HG03571 (cell line): Measurements from ENCODE around the gene FCGBP.

ENCODE experiments used
- ATAC-seq: cut with Tn5 transposase; IDR thresholded peaks from one replicate; pipeline ENCODE4 v1.9.1; 2021; ENCODE audit not compliant: unreplicated experiment

The FCGBP gene

GRCh38 chr19:39949026-39949747 is 14.8 kb upstream of the FCGBP start:
- ATAC-seq, result no peak

DNA sequence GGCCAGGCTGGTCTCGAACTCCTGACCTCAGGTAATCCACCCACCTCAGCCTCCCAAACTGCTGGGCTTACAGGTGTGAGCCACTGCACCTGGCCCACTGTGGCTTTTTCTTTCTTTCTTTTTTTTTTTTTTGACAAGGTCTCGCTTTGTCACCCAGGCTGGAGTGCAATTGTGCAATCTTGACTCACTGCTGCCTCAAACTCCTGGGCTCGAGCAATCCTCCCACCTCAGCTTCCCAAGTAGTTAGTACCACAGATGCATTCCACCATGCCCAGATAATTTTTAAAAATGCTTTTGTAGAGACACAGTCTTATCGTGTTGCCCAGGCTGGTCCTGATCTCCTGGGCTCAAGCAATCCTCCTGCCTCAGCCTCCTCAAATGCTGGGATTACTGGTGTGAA is 12.1 kb upstream of the FCGBP start:
- ATAC-seq, result no peak

DNA sequence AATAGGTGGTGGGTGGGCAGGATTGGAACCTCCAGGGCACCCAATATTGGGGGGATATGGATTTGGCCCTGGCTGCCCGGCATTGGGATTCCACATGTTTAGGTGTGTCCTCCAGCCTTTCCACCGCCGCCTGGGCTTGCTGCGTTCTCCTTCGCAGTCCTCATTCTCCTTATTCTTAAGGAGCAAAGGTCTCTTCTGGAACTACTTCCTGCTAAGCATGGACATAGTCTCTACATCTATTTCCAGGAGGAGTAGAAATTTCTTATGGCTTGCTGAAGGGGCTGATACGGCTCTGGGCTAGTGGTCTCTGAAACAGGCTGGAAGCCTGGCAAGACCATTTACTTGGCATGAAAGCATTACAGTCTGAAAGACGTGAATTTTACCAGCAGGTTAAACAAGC is 9.2 kb upstream of the FCGBP start:
- ATAC-seq, result no peak

DNA sequence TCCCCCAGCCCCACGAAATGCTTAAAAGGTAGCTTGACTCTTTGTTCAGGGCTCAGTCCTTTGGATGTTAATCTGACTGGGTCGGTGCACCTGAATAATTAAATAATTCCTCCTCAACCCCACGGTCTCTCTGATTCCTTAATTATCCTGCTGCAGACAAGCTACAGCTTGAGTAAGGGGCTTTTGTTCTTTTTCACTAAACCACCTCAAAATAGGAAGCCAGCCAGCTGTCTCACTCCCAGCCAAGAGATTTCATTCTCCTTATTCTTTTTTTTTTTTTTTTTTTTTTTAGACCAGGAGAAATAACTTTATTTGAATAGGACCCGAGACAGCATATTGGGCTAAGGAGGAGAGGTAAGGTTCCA is 7.9 kb upstream of the FCGBP start:
- ATAC-seq, result no peak

DNA sequence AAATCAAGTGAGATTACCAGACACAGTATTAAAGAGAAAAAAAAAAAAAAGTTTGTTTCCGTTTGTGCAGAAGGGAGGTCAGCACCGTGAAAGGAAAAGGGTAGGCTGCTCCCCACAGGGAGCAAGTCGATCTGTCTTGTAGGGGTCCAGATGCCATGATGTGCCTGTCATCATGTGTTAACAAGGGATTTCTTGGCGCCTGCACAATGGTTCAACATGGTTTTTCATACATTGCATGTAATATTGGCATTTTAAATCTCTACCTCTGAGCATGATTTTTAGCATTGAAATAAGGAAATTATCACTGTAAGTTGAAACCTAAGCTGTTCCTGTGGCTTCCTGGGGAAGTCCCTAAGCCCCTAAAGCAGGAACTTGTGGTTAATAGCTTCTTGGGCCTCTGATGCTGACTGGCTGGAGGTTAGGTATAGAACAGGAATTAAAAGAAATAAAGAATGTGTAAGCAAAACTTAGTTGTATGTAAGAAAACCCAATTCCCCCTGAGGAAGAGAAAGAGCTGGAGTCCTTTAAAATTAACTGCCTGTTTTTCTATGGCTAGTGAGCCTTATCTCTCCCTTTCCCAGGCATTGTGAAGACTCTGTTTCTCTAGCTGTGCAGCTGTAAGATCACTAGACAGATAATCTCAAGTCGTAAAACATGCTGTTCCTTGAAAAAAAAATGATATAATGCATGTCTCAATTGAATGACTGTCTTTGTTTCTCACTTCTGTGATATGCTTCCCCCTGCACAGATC is 7.4 kb upstream of the FCGBP start:
- no peak for ATAC-seq

GRCh38 chr19:39941151-39941550 is 6.7 kb upstream of the FCGBP start:
- no peak for ATAC-seq

DNA sequence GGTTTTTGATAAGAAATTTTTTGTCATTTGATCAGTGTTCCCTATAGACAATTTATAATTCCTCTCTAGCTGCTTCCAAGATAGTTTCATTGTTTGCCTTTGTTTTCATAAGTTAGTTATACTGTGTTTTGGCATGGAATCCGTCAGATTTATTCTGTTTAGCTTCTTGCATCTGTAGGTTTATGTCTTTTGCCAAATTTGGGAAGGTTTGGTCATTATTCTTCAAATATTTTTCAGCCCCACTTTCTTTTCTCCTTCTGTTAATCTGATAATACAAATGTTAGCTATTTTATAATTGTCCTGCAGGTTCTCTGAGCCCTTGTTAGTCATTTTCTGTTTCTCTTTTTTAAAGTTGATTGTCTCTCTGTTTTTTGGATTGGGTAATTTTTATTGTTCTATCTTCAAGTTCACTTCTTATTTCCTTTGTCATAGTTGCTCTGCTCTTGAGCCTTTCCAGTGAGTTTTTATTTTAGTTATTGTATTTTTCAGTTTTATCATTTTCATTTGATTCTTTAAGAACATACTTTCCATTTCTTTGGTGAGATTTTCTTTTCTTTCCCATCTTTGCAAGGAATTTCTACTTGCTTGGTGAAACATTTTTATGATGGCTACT is 5.9 kb upstream of the FCGBP start:
- no peak for ATAC-seq

DNA sequence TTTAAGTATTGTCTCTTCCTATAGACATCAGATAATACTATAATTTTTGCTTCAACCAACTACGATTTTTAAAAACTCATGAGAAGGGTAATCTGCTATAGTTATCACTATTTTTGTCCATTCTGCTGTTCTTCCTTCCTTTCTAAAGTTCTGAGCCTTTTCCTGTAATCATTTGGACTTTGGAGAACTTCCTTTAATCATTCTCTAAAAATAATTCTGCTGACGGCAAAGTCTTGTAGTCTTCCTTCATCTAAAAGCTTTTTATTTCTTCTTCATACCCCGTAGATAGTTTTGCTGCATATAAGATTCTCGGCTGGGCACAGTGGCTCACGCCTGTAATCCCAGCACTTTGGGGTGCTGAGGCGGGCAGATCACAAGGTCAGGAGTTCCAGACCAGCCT is 5.1 kb upstream of the FCGBP start:
- no peak for ATAC-seq

- ATAC-seq, result no peak
Observed at GRCh38 chr19:39937787-39938186, 3.4 kb upstream of the FCGBP start.

- ATAC-seq, result no peak
Observed at GRCh38 chr19:39937094-39937720, 2.8 kb upstream of the FCGBP start.

DNA sequence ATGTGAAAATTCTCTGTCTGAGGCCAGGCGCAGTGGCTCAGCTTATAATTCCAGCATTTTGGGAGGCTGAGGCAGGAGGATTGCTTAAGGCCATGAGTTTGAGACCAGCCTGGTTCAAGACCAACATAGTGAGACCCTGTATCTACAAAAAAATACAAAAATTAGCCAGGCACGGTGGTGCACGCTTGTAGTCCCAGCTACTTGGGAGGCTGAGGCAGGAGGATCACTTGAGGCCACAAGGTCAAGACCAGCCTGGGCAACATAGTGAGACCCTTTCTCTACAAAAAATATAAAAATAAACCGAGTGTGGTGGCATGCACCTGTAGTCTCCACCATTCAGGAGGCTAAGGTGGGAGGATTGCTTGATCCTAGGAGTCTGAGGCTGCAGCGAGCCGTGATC is 2.2 kb upstream of the FCGBP start:
- ATAC-seq, result no peak

DNA sequence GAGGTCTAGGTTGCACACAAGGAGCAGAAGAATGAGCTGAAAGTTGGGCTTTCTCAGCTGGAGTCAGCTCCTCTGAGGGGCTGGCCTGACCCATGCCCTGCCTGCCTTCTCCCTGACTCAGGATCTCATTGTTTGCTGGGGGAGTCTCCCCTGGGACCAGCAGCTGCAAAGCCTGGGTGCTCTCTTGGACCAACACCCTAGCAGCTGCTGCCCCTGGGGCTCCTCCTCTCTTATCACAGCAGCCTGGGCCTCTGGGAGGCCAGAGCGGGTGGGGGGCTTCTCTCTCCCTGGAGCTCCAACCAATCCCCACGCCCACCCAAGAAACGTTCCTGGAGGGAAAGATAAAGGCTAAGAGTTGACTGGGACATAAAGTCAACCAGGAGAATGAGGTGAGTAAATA is 1.6 kb upstream of the FCGBP start:
- ATAC-seq, result no peak

- no peak for ATAC-seq
Observed at GRCh38 chr19:39935364-39935661, 879 bp upstream of the FCGBP start.

- ATAC-seq, result no peak
Observed at GRCh38 chr19:39929750-39930149, 4.7 kb downstream of the FCGBP start.

DNA sequence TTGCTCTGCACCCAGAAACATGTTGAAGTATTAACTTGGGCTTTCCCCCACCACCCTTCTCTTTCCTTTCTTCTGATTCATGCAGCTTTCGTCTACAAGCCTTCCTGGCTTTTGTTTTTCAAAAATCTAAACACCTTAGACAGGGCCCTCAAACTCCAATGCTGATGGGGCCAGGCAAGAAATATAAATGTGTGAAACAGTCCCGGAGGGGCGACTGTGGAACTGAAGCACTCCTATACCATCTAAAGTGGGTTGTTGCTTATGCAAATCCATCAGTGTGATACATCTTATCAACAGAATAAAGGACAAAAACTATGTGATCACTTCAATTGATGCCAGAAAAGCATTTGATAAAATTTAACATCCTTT is 6.1 kb downstream of the FCGBP start:
- no peak for ATAC-seq

GRCh38 chr19:39927524-39928356 is 6.7 kb downstream of the FCGBP start:
- no peak for ATAC-seq

- ATAC-seq, result no peak
Observed at GRCh38 chr19:39927076-39927475, 7.4 kb downstream of the FCGBP start.

DNA sequence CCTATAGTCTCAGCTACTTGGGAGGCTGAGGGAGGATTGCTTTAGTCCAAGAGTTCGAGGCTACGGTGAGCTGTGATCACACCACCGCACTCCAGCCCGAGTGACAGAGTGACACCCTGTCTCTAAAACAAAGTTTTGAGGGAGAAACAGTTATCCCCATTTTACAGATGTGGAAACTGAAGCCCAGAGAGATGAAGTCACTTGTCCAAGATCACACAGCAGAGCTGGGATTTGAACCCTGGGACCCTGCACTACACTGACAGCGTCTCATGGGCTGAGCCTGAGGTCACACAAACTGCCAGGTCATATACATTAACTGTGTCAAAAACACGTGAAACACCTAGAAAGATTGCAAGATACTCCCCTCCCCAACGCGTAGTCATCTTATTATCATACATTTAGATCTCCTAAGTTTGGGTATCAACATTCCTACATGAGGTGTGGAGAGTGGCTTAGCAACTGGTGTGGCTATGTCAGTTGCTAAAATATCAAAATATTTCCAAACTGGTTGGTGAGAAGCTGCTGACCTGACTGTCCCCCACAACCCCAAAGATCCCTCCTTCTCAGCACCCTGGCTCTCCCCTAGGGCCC is 8.2 kb downstream of the FCGBP start:
- ATAC-seq, result no peak

- no peak for ATAC-seq
Observed at GRCh38 chr19:39924952-39925351, 9.5 kb downstream of the FCGBP start.

- no peak for ATAC-seq
Observed at GRCh38 chr19:39924389-39924788, 10.0 kb downstream of the FCGBP start.

DNA sequence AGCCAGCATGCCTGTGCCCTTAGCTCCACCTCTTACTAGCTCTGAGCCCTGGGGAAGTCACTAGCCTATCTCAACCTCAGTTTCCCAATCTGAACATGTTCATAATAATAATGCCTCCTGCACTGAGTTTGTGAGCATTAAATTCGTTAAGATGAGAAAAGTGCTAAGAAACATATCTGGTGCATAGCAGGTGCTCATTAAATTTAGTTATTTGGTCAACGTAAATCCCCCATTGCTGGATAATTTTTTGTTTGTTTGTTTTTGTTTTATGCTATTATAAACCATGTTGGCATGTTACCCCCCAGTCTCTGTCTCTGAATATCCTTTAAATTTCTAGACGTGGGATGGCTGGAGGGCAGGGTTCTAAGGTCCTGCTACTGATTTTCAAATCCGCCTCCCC is 10.6 kb downstream of the FCGBP start:
- ATAC-seq, result no peak
